Endothelial cell of umbilical vein (primary cell): ENCODE measurements around the gene TEF.

ENCODE experiments used
- CTCF ChIP-seq, 2 donors: IDR thresholded peaks; 1 replicate in 1 of 2; 2 replicates in 1 of 2; pipeline ENCODE4 v1.5.1; 2011; ENCODE audit warnings: low read length in 2 of 2, mild to moderate bottlenecking in 2 of 2, moderate library complexity in 2 of 2, control low read depth in 1 of 2, inconsistent platforms in 1 of 2, low read depth in 1 of 2; ENCODE audit not compliant: insufficient read depth in 1 of 2; ENCODE audit errors: extremely low read depth in 1 of 2
- EZH2 ChIP-seq: IDR thresholded peaks from 2 replicates; pipeline ENCODE4 v1.6.1; 2012; ENCODE audit warnings: borderline replicate concordance, low read depth, mild to moderate bottlenecking, moderate library complexity, low read length, inconsistent platforms; ENCODE audit not compliant: severe bottlenecking
- GATA2 ChIP-seq: IDR thresholded peaks from 2 replicates; pipeline ENCODE4 v1.7.0; 2011; ENCODE audit warnings: low read depth, mild to moderate bottlenecking, moderate library complexity, mixed read lengths, low read length; ENCODE audit not compliant: insufficient read length, insufficient read depth
- MAX ChIP-seq: IDR thresholded peaks from 2 replicates; pipeline ENCODE4 v1.6.1; 2011; ENCODE audit not compliant: insufficient read depth, insufficient read length
- MYC ChIP-seq: IDR thresholded peaks from one replicate; pipeline ENCODE4 v1.6.1; 2011; ENCODE audit warnings: mild to moderate bottlenecking, low read depth, low read length
- POLR2A ChIP-seq: IDR thresholded peaks from 2 replicates; pipeline ENCODE4 v1.6.1; 2012; ENCODE audit warnings: low read depth, mild to moderate bottlenecking, control low read depth, low read length

GRCh38 chr22:41333806-41334205 lies 47.9 kb upstream of the TEF start:
- TF ChIP-seq CTCF (IDR thresholded peaks at IDR 0.05; ENCODE audit: extremely low read depth in 1 of 2, insufficient read depth in 1 of 2, low read depth in 1 of 2, low read length in 2 of 2), result no peak
- no peak for TF ChIP-seq MAX
- TF ChIP-seq POLR2A, result no peak
- TF ChIP-seq EZH2, result no peak
- TF ChIP-seq MYC, result no peak
- TF ChIP-seq GATA2, result no peak
